K562 (cell line): ENCODE measurements around the gene KCNN4. TPM values are rescaled to one million over a fixed set of nuclear protein-coding genes. Genes with fewer than 3 reads are reported as not detected.

Experiments
- DACH1 ChIP-seq: fragments of 450-650 bp; IDR thresholded peaks from 2 replicates; pipeline ENCODE4 v1.6.1; 2018; ENCODE audit not compliant: partially characterized antibody
- FOXP1 ChIP-seq: sonication (generic); formaldehyde crosslinking; IDR thresholded peaks from 2 replicates; pipeline ENCODE4 v1.8.0; 2022; ENCODE audit warnings: mild to moderate bottlenecking, missing genetic modification reagents
- MTA3 ChIP-seq: fragments of 450-650 bp; formaldehyde crosslinking; IDR thresholded peaks from 2 replicates; pipeline ENCODE4 v1.6.1; 2017; ENCODE audit warnings: mild to moderate bottlenecking, borderline replicate concordance
- MYNN ChIP-seq, 2 experiments: sonication (generic); formaldehyde crosslinking in 1 of 2; IDR thresholded peaks; 2 replicates each; pipeline versions ENCODE4 v1.5.0 to v1.6.1; 2016 to 2020; ENCODE audit warnings: antibody characterized with exemption in 1 of 2, missing genetic modification reagents in 1 of 2
- PATZ1 ChIP-seq: fragments of 250-450 bp; sonication (Bioruptor Pico); IDR thresholded peaks from 2 replicates; pipeline ENCODE4 v1.5.0; 2020; ENCODE audit warnings: mild to moderate bottlenecking, borderline replicate concordance
- POLR3G ChIP-seq: IDR thresholded peaks from 2 replicates; pipeline ENCODE4 v1.6.1; 2011; ENCODE audit not compliant: insufficient read length, insufficient replicate concordance; ENCODE audit errors: extremely low read depth
- TAF15 ChIP-seq: fragments of 200-400 bp; formaldehyde crosslinking; IDR thresholded peaks from 2 replicates; pipeline ENCODE4 v1.6.1; 2017; ENCODE audit warnings: mild to moderate bottlenecking, low read depth, low read length, moderate library complexity
- ZFPM2 ChIP-seq: fragments of 250-450 bp; sonication (Bioruptor Pico); IDR thresholded peaks from 2 replicates; pipeline ENCODE4 v1.5.1; 2022; ENCODE audit warnings: mild to moderate bottlenecking
- ZKSCAN8 ChIP-seq: fragments of 200-800 bp; sonication (Bioruptor generic); IDR thresholded peaks from 2 replicates; pipeline ENCODE4 v1.6.1; 2016; ENCODE audit warnings: missing genetic modification characterization, missing compliant biosample characterization
- ZNF121 ChIP-seq: sonication (generic); formaldehyde crosslinking; conservative IDR thresholded peaks from 2 replicates; pipeline ENCODE4 v1.8.0; 2022; ENCODE audit warnings: missing genetic modification reagents
- ZNF146 ChIP-seq: IDR thresholded peaks from one replicate; pipeline ENCODE4 v1.6.1; 2018; ENCODE audit warnings: missing compliant biosample characterization; ENCODE audit not compliant: unreplicated experiment
- ZNF232 ChIP-seq: sonication (generic); formaldehyde crosslinking; IDR thresholded peaks from 2 replicates; pipeline ENCODE4 v1.8.0; 2022; ENCODE audit warnings: mild to moderate bottlenecking, missing genetic modification reagents
- polyA plus RNA-seq, 8 experiments: library from polyadenylated mRNA; depleted of rRNA in 4 of 8; stranded (reverse) in 5 of 8; unstranded in 3 of 8; fragments of >200 nt; fragmentation: Nextera tagmentation in 2 of 8; fragmentation: Illumina TruSeq in 1 of 8; extraction: Ambion mirVana in 2 of 8; extraction: Trizol in 1 of 8; gene quantifications; 2 replicates each; pipeline versions ENCODE4 v1.2.1 to v1.2.3, GENCODE V29; 2011 to 2014; ENCODE audit warnings: inconsistent platforms in 1 of 8, missing spikeins in 1 of 8
- total RNA-seq, 7 experiments: library from RNA; depleted of rRNA in 6 of 7; stranded (reverse); fragments of >200 nt in 6 of 7; fragmentation: Illumina TruSeq in 2 of 7; extraction: Trizol in 2 of 7; gene quantifications; 2 replicates each; pipeline versions ENCODE4 v1.2.1 to v1.2.3, GENCODE V29; 2011 to 2021; ENCODE audit warnings: low replicate concordance in 1 of 7
- TF ChIP-seq, protein P1 (sequence below): sonication (generic); formaldehyde crosslinking; IDR thresholded peaks from 2 replicates; pipeline ENCODE4 v1.8.0; 2023; ENCODE audit warnings: mild to moderate bottlenecking, missing genetic modification reagents
- TF ChIP-seq, protein P2 (sequence below): sonication (generic); formaldehyde crosslinking; IDR thresholded peaks from 2 replicates; pipeline ENCODE4 v1.8.0; 2022; ENCODE audit warnings: mild to moderate bottlenecking, missing genetic modification reagents
- TF ChIP-seq, protein P3 (sequence below): fragments of 450-650 bp; IDR thresholded peaks from 2 replicates; pipeline ENCODE4 v1.6.1; 2016; ENCODE audit warnings: missing biosample characterization, missing genetic modification characterization
- TF ChIP-seq, protein P4 (sequence below): sonication (generic); formaldehyde crosslinking; IDR thresholded peaks from 2 replicates; pipeline ENCODE4 v1.8.1; 2023; ENCODE audit warnings: mild to moderate bottlenecking, missing genetic modification reagents

The KCNN4 gene
- total and polyA plus RNA-seq, 9 of the 15 experiments (the other 6 are each of a cell fraction or from before 2014, with no cell fraction given): 0.53 to 37.7 (median 25.9) TPM

- TF ChIP-seq, protein P1, sequence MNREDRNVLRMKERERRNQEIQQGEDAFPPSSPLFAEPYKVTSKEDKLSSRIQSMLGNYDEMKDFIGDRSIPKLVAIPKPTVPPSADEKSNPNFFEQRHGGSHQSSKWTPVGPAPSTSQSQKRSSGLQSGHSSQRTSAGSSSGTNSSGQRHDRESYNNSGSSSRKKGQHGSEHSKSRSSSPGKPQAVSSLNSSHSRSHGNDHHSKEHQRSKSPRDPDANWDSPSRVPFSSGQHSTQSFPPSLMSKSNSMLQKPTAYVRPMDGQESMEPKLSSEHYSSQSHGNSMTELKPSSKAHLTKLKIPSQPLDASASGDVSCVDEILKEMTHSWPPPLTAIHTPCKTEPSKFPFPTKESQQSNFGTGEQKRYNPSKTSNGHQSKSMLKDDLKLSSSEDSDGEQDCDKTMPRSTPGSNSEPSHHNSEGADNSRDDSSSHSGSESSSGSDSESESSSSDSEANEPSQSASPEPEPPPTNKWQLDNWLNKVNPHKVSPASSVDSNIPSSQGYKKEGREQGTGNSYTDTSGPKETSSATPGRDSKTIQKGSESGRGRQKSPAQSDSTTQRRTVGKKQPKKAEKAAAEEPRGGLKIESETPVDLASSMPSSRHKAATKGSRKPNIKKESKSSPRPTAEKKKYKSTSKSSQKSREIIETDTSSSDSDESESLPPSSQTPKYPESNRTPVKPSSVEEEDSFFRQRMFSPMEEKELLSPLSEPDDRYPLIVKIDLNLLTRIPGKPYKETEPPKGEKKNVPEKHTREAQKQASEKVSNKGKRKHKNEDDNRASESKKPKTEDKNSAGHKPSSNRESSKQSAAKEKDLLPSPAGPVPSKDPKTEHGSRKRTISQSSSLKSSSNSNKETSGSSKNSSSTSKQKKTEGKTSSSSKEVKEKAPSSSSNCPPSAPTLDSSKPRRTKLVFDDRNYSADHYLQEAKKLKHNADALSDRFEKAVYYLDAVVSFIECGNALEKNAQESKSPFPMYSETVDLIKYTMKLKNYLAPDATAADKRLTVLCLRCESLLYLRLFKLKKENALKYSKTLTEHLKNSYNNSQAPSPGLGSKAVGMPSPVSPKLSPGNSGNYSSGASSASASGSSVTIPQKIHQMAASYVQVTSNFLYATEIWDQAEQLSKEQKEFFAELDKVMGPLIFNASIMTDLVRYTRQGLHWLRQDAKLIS (CRISPR knock-in tag): no peak
- no peak for TF ChIP-seq POLR3G
- TF ChIP-seq TAF15: no peak
- no peak for TF ChIP-seq MTA3
- no peak for TF ChIP-seq ZNF146
- no peak for TF ChIP-seq ZKSCAN8 (CRISPR knock-in tag)
- TF ChIP-seq DACH1: no peak
- TF ChIP-seq, protein P2, sequence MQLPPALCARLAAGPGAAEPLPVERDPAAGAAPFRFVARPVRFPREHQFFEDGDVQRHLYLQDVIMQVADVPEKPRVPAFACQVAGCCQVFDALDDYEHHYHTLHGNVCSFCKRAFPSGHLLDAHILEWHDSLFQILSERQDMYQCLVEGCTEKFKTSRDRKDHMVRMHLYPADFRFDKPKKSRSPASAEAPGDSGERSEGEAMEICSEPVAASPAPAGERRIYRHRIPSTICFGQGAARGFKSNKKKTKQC: no peak
- TF ChIP-seq, protein P3, sequence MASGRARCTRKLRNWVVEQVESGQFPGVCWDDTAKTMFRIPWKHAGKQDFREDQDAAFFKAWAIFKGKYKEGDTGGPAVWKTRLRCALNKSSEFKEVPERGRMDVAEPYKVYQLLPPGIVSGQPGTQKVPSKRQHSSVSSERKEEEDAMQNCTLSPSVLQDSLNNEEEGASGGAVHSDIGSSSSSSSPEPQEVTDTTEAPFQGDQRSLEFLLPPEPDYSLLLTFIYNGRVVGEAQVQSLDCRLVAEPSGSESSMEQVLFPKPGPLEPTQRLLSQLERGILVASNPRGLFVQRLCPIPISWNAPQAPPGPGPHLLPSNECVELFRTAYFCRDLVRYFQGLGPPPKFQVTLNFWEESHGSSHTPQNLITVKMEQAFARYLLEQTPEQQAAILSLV (tag): no peak
- no peak for TF ChIP-seq PATZ1 (CRISPR knock-in tag)
- TF ChIP-seq ZNF121 (CRISPR knock-in tag): peak; percentile 62
- TF ChIP-seq, protein P4, sequence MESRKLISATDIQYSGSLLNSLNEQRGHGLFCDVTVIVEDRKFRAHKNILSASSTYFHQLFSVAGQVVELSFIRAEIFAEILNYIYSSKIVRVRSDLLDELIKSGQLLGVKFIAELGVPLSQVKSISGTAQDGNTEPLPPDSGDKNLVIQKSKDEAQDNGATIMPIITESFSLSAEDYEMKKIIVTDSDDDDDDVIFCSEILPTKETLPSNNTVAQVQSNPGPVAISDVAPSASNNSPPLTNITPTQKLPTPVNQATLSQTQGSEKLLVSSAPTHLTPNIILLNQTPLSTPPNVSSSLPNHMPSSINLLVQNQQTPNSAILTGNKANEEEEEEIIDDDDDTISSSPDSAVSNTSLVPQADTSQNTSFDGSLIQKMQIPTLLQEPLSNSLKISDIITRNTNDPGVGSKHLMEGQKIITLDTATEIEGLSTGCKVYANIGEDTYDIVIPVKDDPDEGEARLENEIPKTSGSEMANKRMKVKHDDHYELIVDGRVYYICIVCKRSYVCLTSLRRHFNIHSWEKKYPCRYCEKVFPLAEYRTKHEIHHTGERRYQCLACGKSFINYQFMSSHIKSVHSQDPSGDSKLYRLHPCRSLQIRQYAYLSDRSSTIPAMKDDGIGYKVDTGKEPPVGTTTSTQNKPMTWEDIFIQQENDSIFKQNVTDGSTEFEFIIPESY: 0 out of 2 replicates have a peak, but pooled peaks have one; percentile 12
- no peak for TF ChIP-seq MYNN (IDR thresholded peaks at IDR 0.05)
- no peak for TF ChIP-seq MYNN (CRISPR knock-in tag; IDR thresholded peaks at IDR 0.05)
- TF ChIP-seq ZNF232 (CRISPR knock-in tag): no peak
- no peak for TF ChIP-seq ZFPM2 (CRISPR knock-in tag)
- no peak for TF ChIP-seq FOXP1 (CRISPR knock-in tag)
These were observed 3.5 kb downstream of the KCNN4 start (continued) for GRCh38 chr19:43777163-43777695.
